Measurements from ENCODE around the gene ZNF654.

The ZNF654 gene

DNA sequence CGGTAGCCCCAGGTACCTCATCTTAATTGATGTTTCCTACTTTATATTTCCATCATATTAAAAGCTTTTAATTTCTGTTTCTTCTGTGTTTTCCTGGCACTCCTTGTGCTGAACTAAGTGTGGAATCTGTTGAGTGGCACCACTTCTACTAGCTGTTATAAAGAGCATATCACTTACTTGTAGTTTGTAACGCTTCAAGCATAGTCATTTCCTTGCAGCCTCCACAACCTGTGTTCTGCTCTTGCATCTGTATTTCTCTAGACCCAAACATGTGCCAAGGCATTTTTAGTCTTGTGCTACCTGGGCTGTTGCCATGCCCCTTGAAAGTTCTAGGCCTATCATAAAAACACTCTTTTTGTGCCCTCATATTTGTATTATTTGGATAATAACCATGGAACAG lies 16.0 kb downstream of the ZNF654 start:
- Histone ChIP-seq H3K4me1 (ENCODE audit: insufficient read depth, low read length) (no peaks in the 10 kb centered on the region), H3K36me3 (ENCODE audit: insufficient read depth, low read depth, low read length) (no peaks in the 10 kb centered on the region), H3K27me3 (ENCODE audit: insufficient read depth, low read length) (no peaks in the 10 kb centered on the region), H3K4me3 (ENCODE audit: low read length) (no peak overlapping the region), H3K9ac (ENCODE audit: low read depth, low read length) (no peak overlapping the region), H3K9me3 (ENCODE audit: insufficient read depth, low read depth, low read length) (no peaks in the 10 kb centered on the region), H3K27ac (ENCODE audit: low read length) (no peak overlapping the region)

DNA sequence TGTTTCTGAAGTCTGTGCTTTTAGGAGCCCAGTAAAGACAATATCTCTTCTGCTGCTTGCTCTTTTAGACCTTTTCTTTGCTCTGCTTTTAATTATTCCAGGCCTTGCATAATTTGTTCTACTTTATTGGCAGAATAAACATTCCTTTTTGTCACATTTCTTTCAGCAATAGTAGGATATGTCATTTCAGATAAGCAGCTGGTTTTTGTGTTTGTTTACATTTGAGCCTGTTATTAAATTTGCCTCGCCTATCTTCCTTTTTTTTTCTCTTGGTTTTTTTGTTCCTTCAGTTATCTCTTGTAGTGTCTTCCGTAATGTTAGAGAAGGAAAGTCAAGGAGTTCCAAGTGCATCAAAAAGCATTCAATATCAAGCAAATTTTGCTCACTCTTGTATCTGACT lies 16.4 kb downstream of the ZNF654 start:
- H3K9ac ChIP-seq (ENCODE audit: low read depth, low read length), result no peak overlapping the region
- H3K36me3 ChIP-seq (ENCODE audit: insufficient read depth, low read depth, low read length), result no peaks in the 10 kb centered on the region
- H3K27ac ChIP-seq (ENCODE audit: low read length), result no peak overlapping the region
- no peaks in the 10 kb centered on the region for H3K9me3 ChIP-seq (ENCODE audit: insufficient read depth, low read depth, low read length)
- H3K4me3 ChIP-seq (ENCODE audit: low read length), result no peak overlapping the region
- no peaks in the 10 kb centered on the region for H3K27me3 ChIP-seq (ENCODE audit: insufficient read depth, low read length)
- H3K4me1 ChIP-seq (ENCODE audit: insufficient read depth, low read length), result no peaks in the 10 kb centered on the region

DNA sequence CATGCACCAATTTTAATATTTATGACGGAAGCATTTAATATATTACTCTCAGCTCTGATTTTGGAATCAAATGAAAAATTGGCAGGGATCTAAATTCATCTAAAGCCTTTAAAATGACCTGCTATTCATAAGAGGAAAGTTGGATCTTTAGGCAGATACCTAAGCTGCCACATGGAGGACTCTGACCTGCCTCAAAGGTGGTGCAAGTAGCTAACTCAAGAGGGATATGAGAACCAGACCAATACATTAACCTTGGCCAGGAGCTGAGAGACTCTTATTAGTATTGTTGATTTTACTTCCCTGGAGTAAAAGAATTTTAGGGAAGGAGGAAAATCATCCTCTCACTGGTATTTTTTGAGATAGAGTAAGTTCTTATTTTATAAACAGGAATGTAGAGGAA lies 17.7 kb downstream of the ZNF654 start:
- H3K9me3 ChIP-seq (ENCODE audit: insufficient read depth, low read depth, low read length), result no peaks in the 10 kb centered on the region

DNA sequence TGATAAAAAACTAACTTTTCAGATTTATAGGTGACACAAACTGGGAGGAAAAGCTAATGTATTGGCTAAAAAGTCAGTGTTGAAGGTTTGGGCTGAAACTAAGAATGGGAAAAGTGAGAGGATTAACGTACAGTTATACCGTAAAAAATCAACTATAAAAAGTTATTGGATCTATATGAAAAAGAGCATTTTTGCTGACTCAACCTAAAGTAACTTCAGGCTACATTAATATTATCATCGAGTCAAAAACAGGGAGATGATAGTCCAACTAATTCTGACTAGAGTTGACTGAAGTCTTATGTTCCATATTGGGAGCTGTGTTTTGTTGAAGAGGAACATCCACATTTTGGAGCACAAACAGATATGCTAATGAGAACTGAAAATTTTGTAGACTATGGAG lies 19.9 kb downstream of the ZNF654 start:
- no peak overlapping the region for H3K4me3 ChIP-seq (ENCODE audit: low read length)
- peaks cover 3% of the 10 kb centered on the region; the same call in 1 of the 2 replicates for H3K4me1 ChIP-seq (ENCODE audit: insufficient read depth, low read length)
- H3K27me3 ChIP-seq (ENCODE audit: insufficient read depth, low read length), result no peaks in the 10 kb centered on the region
- no peak overlapping the region for H3K27ac ChIP-seq (ENCODE audit: low read length)
- no peak overlapping the region for H3K9ac ChIP-seq (ENCODE audit: low read depth, low read length)
- H3K36me3 ChIP-seq (ENCODE audit: insufficient read depth, low read depth, low read length), result no peaks in the 10 kb centered on the region
- no peaks in the 10 kb centered on the region; the same call in 1 of the 2 replicates for H3K9me3 ChIP-seq (ENCODE audit: insufficient read depth, low read depth, low read length)

More for the DNA sequence above, 17.7 kb downstream of the ZNF654 start:
- Histone ChIP-seq H3K27me3 (ENCODE audit: insufficient read depth, low read length) (no peaks in the 10 kb centered on the region), H3K4me1 (ENCODE audit: insufficient read depth, low read length) (no peaks in the 10 kb centered on the region), H3K9ac (ENCODE audit: low read depth, low read length) (no peak overlapping the region), H3K27ac (ENCODE audit: low read length) (no peak overlapping the region), H3K36me3 (ENCODE audit: insufficient read depth, low read depth, low read length) (no peaks in the 10 kb centered on the region), H3K4me3 (ENCODE audit: low read length) (no peak overlapping the region)

DNA sequence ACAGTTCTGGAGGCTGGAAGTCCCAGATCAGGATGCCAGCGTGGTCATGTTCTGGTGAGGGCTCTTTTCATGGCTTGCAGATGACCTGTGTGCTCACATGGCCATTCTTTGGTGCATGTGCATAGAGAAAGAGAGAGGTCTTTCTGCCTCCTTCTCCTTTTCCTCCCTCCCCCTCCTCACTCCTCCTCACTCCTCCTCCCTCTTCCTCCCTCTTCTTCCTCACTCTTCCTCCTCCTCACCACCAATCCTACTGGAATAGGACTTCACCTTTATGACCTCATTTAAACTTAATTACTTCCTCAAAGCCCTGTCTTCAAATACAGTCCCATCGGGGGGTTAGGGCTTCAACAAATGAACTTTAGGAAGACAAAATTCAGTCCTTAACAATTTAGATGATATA lies 23.8 kb downstream of the ZNF654 start:
- Histone ChIP-seq H3K9ac (ENCODE audit: low read depth, low read length) (no peak overlapping the region), H3K27me3 (ENCODE audit: insufficient read depth, low read length) (no peaks in the 10 kb centered on the region), H3K9me3 (ENCODE audit: insufficient read depth, low read depth, low read length) (no peaks in the 10 kb centered on the region; the same call in 1 of the 2 replicates), H3K4me1 (ENCODE audit: insufficient read depth, low read length) (peaks cover 3% of the 10 kb centered on the region; the same call in 1 of the 2 replicates), H3K4me3 (ENCODE audit: low read length) (no peak overlapping the region), H3K36me3 (ENCODE audit: insufficient read depth, low read depth, low read length) (no peaks in the 10 kb centered on the region), H3K27ac (ENCODE audit: low read length) (no peak overlapping the region)

DNA sequence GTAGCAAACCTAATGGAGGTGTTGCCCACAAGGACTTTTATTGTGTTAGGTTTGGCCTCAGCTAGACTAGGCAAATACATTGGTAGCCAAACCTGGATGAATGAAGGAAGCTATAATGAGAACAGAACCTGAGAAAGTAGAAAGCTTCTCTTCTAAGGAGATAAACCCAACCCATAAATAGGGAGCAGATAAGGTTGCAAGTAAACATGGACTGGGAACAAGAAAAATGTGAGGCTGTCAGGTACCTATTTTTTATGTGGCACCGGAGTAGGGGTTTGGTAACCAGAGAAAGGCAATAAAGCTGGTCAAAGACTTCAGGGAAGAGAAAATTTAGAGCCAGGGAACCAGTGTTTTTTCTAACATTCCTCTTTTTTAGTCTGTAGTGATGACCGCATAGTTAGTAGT lies 25.0 kb downstream of the ZNF654 start:
- no peaks in the 10 kb centered on the region; the same call in 1 of the 2 replicates for H3K9me3 ChIP-seq (ENCODE audit: insufficient read depth, low read depth, low read length)
- H3K4me1 ChIP-seq (ENCODE audit: insufficient read depth, low read length), result peaks cover 3% of the 10 kb centered on the region; the same call in 1 of the 2 replicates
- H3K27ac ChIP-seq (ENCODE audit: low read length), result no peak overlapping the region
- no peaks in the 10 kb centered on the region for H3K36me3 ChIP-seq (ENCODE audit: insufficient read depth, low read depth, low read length)
- no peak overlapping the region for H3K4me3 ChIP-seq (ENCODE audit: low read length)
- H3K27me3 ChIP-seq (ENCODE audit: insufficient read depth, low read length), result no peaks in the 10 kb centered on the region
- H3K9ac ChIP-seq (ENCODE audit: low read depth, low read length), result no peak overlapping the region

DNA sequence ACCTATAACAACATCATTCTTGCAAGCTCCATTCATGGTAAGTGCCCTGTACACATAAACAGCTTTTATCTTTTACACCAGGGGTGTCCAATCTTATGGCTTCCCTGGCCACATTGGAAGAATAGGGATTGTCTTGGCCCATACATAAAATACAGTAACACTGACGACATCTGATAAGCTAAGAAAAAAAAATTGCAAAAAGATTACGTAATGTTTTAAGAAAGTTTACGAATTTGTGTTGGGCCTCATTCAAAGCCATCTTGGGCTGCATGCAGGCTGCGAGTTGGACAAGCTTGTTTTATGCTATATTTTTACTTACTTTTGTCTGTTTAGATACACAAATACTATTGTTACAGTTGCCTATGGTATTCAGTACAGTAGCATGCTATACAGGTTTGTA lies 31.6 kb downstream of the ZNF654 start:
- no peak overlapping the region for H3K9ac ChIP-seq (ENCODE audit: low read depth, low read length)
- H3K27me3 ChIP-seq (ENCODE audit: insufficient read depth, low read length), result no peaks in the 10 kb centered on the region
- H3K27ac ChIP-seq (ENCODE audit: low read length), result no peak overlapping the region
- H3K4me3 ChIP-seq (ENCODE audit: low read length), result no peak overlapping the region
- H3K4me1 ChIP-seq (ENCODE audit: insufficient read depth, low read length), result no peaks in the 10 kb centered on the region
- H3K9me3 ChIP-seq (ENCODE audit: insufficient read depth, low read depth, low read length), result no peaks in the 10 kb centered on the region
- 0 out of 2 replicates have a peak, but pooled peaks cover 4% of the 10 kb centered on the region for H3K36me3 ChIP-seq (ENCODE audit: insufficient read depth, low read depth, low read length)

DNA sequence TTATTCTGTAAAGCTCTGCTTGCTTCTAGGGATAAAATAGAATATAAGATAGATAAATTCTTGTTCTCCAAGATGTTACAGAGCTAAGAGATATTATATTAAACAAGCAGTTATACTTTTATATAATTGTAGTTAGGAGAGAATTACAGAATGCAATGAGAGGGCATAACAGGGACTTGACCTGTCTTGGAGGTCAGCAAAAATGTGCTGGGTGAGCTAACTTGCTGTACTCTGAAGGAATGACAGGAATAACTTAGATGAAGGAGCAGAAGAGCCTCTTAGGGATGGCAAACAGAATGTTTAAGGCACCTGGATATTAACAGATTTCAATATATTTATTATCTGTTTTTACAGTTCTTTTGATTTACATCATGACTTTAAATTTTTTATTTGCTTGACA lies 33.2 kb downstream of the ZNF654 start:
- Histone ChIP-seq H3K27me3 (ENCODE audit: insufficient read depth, low read length) (no peaks in the 10 kb centered on the region), H3K9ac (ENCODE audit: low read depth, low read length) (no peak overlapping the region), H3K36me3 (ENCODE audit: insufficient read depth, low read depth, low read length) (0 out of 2 replicates have a peak, but pooled peaks cover 4% of the 10 kb centered on the region), H3K4me1 (ENCODE audit: insufficient read depth, low read length) (no peaks in the 10 kb centered on the region), H3K27ac (ENCODE audit: low read length) (no peak overlapping the region), H3K4me3 (ENCODE audit: low read length) (no peak overlapping the region), H3K9me3 (ENCODE audit: insufficient read depth, low read depth, low read length) (no peaks in the 10 kb centered on the region)

DNA sequence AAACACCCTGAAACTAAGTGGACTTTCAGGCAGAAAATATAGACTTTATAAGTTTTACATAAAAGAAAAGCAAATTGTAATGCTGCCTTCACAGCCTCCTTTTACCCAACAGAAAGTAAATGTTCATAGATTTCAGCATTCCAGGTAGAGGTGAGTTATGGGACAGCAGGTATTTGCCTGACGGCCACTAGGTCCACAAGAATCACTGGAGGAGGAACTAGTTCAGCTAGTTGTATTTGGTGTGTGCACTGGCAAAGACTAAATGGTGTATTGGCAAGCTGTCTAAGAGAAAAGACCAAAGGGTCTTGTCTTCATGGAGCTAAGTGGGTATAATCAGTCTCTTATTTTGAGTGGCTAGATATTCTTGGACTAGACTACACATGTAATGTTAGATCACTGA lies 34.2 kb downstream of the ZNF654 start:
- no peak overlapping the region for H3K4me3 ChIP-seq (ENCODE audit: low read length)
- no peak overlapping the region for H3K27ac ChIP-seq (ENCODE audit: low read length)
- no peaks in the 10 kb centered on the region for H3K4me1 ChIP-seq (ENCODE audit: insufficient read depth, low read length)
- no peak overlapping the region for H3K9ac ChIP-seq (ENCODE audit: low read depth, low read length)
- no peaks in the 10 kb centered on the region for H3K27me3 ChIP-seq (ENCODE audit: insufficient read depth, low read length)
- H3K36me3 ChIP-seq (ENCODE audit: insufficient read depth, low read depth, low read length), result 0 out of 2 replicates have a peak, but pooled peaks cover 4% of the 10 kb centered on the region
- H3K9me3 ChIP-seq (ENCODE audit: insufficient read depth, low read depth, low read length), result no peaks in the 10 kb centered on the region

DNA sequence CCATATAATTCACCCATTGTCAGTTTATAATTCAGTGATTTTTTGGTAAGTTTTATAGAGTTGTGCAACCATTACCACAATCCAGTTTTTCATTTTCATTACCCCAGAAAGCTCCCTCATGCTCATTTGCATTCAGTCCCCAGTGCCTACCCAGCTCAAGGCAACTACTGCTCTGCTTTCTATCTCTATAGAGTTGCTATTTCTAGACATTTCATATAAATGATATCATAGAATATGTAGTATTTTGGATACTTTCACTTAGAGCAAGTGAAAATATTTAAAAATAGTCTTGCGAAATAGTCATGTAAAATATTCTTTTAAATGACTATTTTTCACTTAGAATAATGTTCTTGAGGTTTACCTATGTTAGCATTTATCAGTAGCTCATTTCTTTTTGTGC lies 42.1 kb downstream of the ZNF654 start:
- Histone ChIP-seq H3K36me3 (ENCODE audit: insufficient read depth, low read depth, low read length) (peaks cover 5% of the 10 kb centered on the region; the same call in 1 of the 2 replicates), H3K27ac (ENCODE audit: low read length) (no peak overlapping the region), H3K4me3 (ENCODE audit: low read length) (no peak overlapping the region), H3K9ac (ENCODE audit: low read depth, low read length) (no peak overlapping the region), H3K9me3 (ENCODE audit: insufficient read depth, low read depth, low read length) (no peaks in the 10 kb centered on the region), H3K4me1 (ENCODE audit: insufficient read depth, low read length) (no peaks in the 10 kb centered on the region), H3K27me3 (ENCODE audit: insufficient read depth, low read length) (no peaks in the 10 kb centered on the region)

DNA sequence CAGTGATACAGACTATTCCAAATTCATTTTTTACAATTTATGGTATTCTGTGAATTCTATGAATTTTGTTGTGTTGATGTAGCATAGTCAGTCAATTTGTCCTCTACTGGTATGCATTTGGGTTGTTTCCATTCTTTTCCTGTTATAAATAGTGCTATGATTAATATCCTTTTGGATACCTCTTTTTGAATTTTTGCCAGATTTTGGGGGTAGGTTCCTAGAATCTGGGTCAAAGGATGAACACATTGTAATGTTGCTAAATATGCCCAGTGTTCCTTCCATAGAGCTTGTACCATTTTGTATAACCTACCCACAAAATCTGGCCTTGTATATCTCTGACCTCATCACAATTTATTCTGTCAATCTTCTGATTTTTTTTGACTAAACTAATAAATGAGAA lies 46.3 kb downstream of the ZNF654 start:
- no peaks in the 10 kb centered on the region for H3K27me3 ChIP-seq (ENCODE audit: insufficient read depth, low read length)
- no peak overlapping the region for H3K4me3 ChIP-seq (ENCODE audit: low read length)
- peaks cover 5% of the 10 kb centered on the region; the same call in 1 of the 2 replicates for H3K36me3 ChIP-seq (ENCODE audit: insufficient read depth, low read depth, low read length)
- no peak overlapping the region for H3K9ac ChIP-seq (ENCODE audit: low read depth, low read length)
- no peaks in the 10 kb centered on the region for H3K9me3 ChIP-seq (ENCODE audit: insufficient read depth, low read depth, low read length)
- H3K4me1 ChIP-seq (ENCODE audit: insufficient read depth, low read length), result no peaks in the 10 kb centered on the region
- no peak overlapping the region for H3K27ac ChIP-seq (ENCODE audit: low read length)

DNA sequence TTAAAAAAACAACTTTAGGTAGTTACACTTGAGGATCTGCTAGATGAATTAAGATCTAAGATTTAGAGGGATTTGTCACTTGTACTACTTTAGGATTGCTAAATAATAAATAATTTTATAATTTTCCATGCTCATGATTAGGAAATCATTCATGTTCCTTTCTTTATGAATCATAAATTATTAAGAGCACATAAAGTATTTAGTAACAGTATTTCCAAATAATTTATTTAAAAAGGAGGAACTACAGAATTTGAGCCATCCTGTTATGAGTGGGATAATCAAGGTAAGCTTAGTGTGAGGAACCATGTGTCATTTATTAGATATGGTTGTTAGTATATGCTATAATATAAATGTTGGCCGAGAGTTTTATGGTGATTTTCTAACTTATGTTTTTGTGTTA lies 53.2 kb downstream of the ZNF654 start:
- Histone ChIP-seq H3K36me3 (ENCODE audit: insufficient read depth, low read depth, low read length) (peaks cover 6% of the 10 kb centered on the region), H3K9ac (ENCODE audit: low read depth, low read length) (no peak overlapping the region), H3K9me3 (ENCODE audit: insufficient read depth, low read depth, low read length) (no peaks in the 10 kb centered on the region), H3K27me3 (ENCODE audit: insufficient read depth, low read length) (no peaks in the 10 kb centered on the region), H3K27ac (ENCODE audit: low read length) (no peak overlapping the region), H3K4me1 (ENCODE audit: insufficient read depth, low read length) (0 out of 2 replicates have a peak, but pooled peaks cover 3% of the 10 kb centered on the region), H3K4me3 (ENCODE audit: low read length) (no peak overlapping the region)

All from iPS-20b (cell line).